Thyroid gland (tissue), 4 donors: ENCODE results near the gene ZNF160. TPM values are rescaled to one million over a fixed set of nuclear protein-coding genes. Genes with fewer than 3 reads are reported as not detected.
"Not testable (repeated sequence)": the region's sequence is repeated elsewhere in the genome, so short reads cannot be mapped to it uniquely, and the experiment has no call there.

Experiments used
- DNase-seq, 2 donors: peaks; one replicate each; pipeline ENCODE4 v3.0.0-alpha.2; 2019
- H3K27ac ChIP-seq, 3 donors: fragments of 200-600 bp; sonication (generic); 1 replicate in 2 of 3; 2 replicates in 1 of 3; pipeline ENCODE4 v1.5.1; 2016 to 2019; ENCODE audit warnings: mild to moderate bottlenecking in 1 of 3, moderate library complexity in 1 of 3
- H3K27me3 ChIP-seq: fragments of 200-600 bp; sonication (generic); one replicate; pipeline ENCODE4 v1.5.1; 2019
- H3K36me3 ChIP-seq, 2 donors: fragments of 200-600 bp; sonication (generic); one replicate each; pipeline ENCODE4 v1.5.1; 2016 to 2019
- H3K4me1 ChIP-seq, 2 donors: fragments of 200-600 bp; sonication (generic); one replicate each; pipeline ENCODE4 v1.5.1; 2017 to 2019
- H3K4me3 ChIP-seq, 3 donors: fragments of 200-600 bp; sonication (generic); replicated peaks in 1 of 3; 1 replicate in 2 of 3; 2 replicates in 1 of 3; pipeline ENCODE4 v1.5.1; 2016; ENCODE audit warnings: mild to moderate bottlenecking in 1 of 3
- H3K9me3 ChIP-seq: fragments of 200-600 bp; sonication (generic); one replicate; pipeline ENCODE4 v1.5.1; 2017
- POLR2A ChIP-seq, 2 donors: fragments of 450-650 bp; IDR thresholded peaks; one replicate each; pipeline ENCODE4 v1.6.1; 2017; ENCODE audit warnings: antibody characterized with exemption in 2 of 2, mild to moderate bottlenecking in 2 of 2, moderate library complexity in 1 of 2
- WGBS, 2 donors: methylation state at CpG; one replicate each; pipeline ENCODE4 v1.1.5; 2017; 5-methylcytosine and 5-hydroxymethylcytosine counted together
- intact Hi-C: fragments of 100-400 bp; cut with DNase I; formaldehyde crosslinking; loops from one replicate; pipeline ENCODE4 v1.15.1; 2023
- total RNA-seq, 4 donors: library from RNA; depleted of rRNA; stranded (reverse); fragments of >200 nt; gene quantifications; one replicate each; pipeline ENCODE4 v1.2.3, GENCODE V29; 2016
- TF ChIP-seq, protein P1 (sequence below), 6 experiments: fragments of 200-600 bp in 3 of 6; fragments of 450-650 bp in 3 of 6; sonication (generic) in 3 of 6; IDR thresholded peaks; one replicate each; pipeline ENCODE4 v1.5.1; 2016 to 2019; ENCODE audit warnings: antibody characterized with exemption in 6 of 6, mild to moderate bottlenecking in 2 of 6, inconsistent platforms in 1 of 6, moderate library complexity in 1 of 6

ZNF160 gene
- total RNA-seq, 4 donors from 2014 or later = 61.0 to 109 (median 81.4) TPM

DNA sequence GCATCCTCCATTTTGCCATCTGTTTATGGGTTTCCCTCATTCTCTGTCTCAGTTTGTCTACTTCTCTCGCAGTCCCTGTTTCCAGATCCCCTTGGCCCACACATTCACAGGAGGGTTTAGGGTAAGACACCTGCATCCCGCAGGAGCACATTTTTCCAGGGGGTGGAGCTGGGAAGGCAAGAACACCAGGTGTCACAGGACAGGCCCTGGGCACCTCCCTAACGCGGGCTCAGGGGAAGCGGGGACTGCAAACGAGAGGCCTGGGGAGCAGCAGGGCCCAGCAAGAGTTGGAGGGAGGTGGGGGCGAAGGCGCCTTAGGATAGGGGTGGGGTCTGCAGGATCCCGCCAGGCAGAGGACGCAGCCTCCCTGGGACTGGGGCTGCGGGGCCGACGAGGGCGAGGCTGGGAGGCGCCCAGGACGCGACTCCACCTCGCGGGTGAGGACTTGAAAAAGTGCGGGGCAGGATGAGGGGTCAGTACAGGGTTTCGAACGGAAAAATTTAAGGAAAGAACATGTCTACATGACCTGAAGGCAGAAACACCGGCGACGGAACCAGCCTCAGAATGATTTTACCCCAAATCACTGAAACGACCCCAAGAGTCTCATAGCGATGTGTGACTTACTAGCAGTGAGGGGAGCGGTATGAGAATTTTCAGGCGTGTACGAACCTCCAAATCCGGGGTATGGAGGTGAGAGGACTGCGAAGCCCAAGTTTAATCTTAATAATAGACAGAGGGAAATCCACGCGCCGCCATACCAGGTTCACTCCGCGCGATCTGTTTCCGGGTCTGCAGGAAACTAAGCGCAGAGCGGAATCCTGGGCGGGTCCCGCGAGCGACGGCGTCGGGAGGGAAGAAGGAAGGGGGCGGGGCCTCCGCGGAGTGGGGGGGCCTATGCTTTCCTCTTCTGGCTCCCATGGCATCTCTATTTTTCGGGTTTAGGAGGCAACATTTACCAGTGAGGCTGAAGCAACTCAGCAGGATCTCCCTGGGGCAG is 65.8 kb downstream of the ZNF160 start:
- WGBS, 2 donors = 22 to 45% methylated on average over 46 to 52 of the region's 52 CpGs

DNA sequence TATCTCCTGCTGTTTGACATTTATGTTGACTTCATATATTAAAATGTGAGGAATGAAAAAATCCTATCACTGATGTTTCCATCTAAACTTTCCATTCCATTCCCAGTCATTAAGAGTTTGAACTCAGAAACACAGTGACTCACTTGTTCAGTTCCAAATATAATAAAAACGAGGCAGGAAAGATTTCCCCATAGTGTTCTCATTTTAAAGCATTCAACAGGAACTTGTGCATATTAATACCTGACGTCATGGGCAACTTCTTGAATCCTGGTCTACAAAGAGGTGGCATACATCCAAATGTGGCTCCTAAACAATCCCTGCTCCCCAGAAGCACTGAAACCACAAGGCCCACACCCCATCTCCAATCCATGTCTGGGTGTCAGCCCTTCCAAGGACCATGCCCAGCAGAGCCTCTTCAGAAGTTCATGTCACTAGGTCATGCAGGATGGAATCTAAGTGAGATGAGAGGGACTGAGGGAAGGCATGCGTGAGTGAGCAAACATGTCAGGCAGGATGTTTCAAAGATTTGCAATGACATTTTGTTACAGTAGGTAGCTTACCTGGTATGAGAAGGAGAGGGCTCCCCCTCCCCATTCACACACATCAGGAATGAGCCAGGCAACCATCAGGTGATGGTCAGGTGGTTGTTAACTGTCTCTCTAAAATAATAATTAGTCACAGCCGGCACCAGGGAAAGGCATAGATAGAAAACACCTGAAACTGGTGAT is 68.1 kb downstream of the ZNF160 start:
- peak; percentile 4 to 14 for DNase-seq
- Histone ChIP-seq H3K4me1 (no peaks in the 10 kb centered on the region), H3K36me3 (no peaks in the 10 kb centered on the region), H3K27ac (peak overlapping the region in 1 of 3 donors; percentile 7), H3K4me3 (no peak overlapping the region), H3K27me3 (no peaks in the 10 kb centered on the region), H3K9me3 (no peaks in the 10 kb centered on the region)
- WGBS, 2 donors = 45 to 54% methylated on average over 4 of the region's 4 CpGs
- intact Hi-C loops = no loop called here
- no peak for TF ChIP-seq POLR2A (IDR thresholded peaks at IDR 0.05)
- TF ChIP-seq, protein P1, sequence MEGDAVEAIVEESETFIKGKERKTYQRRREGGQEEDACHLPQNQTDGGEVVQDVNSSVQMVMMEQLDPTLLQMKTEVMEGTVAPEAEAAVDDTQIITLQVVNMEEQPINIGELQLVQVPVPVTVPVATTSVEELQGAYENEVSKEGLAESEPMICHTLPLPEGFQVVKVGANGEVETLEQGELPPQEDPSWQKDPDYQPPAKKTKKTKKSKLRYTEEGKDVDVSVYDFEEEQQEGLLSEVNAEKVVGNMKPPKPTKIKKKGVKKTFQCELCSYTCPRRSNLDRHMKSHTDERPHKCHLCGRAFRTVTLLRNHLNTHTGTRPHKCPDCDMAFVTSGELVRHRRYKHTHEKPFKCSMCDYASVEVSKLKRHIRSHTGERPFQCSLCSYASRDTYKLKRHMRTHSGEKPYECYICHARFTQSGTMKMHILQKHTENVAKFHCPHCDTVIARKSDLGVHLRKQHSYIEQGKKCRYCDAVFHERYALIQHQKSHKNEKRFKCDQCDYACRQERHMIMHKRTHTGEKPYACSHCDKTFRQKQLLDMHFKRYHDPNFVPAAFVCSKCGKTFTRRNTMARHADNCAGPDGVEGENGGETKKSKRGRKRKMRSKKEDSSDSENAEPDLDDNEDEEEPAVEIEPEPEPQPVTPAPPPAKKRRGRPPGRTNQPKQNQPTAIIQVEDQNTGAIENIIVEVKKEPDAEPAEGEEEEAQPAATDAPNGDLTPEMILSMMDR (IDR thresholded peaks at IDR 0.05) = no peak

More for the DNA sequence above, 65.8 kb downstream of the ZNF160 start:
- H3K4me1 ChIP-seq = no peaks in the 10 kb centered on the region
- intact Hi-C loops = no loop called here
- no peaks in the 10 kb centered on the region for H3K36me3 ChIP-seq
- DNase-seq = peak; percentile 17 to 42
- no peak for TF ChIP-seq POLR2A (IDR thresholded peaks at IDR 0.05)
- TF ChIP-seq, protein P1 (IDR thresholded peaks at IDR 0.05) = no peak
- H3K27me3 ChIP-seq = no peaks in the 10 kb centered on the region
- H3K9me3 ChIP-seq = no peaks in the 10 kb centered on the region
- no peak overlapping the region for H3K4me3 ChIP-seq
- no peak overlapping the region for H3K27ac ChIP-seq

DNA sequence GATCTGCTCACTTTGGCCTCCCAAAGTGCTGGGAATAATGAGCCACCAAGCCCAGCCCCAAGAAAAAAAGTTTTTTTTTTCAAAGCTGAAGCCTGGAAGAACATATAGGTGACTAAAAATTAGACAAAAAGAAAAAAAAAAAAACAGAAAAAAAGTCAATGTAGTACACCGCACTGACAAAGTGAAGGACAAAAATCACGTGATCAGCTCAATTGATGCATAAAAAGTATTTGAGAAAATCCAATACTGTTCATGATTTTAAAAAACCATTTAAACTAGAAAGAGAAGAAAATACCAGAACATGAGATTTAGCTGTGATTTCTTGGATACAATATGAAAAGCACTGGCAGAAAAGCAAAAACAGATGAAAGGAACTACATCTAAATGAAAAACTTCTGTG is 69.2 kb downstream of the ZNF160 start:
- 89 to 93% methylated on average over 2 of the region's 2 CpGs for whole genome bisulfite sequencing, 2 donors
- Histone ChIP-seq H3K4me1 (no peaks in the 10 kb centered on the region), H3K36me3 (no peaks in the 10 kb centered on the region), H3K27ac (no peak overlapping the region), H3K9me3 (no peaks in the 10 kb centered on the region), H3K4me3 (no peak overlapping the region), H3K27me3 (no peaks in the 10 kb centered on the region)
- TF ChIP-seq, protein P1 (IDR thresholded peaks at IDR 0.05) = no peak
- TF ChIP-seq POLR2A (IDR thresholded peaks at IDR 0.05) = no peak
- intact Hi-C loops = no loop called here
- no peak for DNase-seq

DNA sequence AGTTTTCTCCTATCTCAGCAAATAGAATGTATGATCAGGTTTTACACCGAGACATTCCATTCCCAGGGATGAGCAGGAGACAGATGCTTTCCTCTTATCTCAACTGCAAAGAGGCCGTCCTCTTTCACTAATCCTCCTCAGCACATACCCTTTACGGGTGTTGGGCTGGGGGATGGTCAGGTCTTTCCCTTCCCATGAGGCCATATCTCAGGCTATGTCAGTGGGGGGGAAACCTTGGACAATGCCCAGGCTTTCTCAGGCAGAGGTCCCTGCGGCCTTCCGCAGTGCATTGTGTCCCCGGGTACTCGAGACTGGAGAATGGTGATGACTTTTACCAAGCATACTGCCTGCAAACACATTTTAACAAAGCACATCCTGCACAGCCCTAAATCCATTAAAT is 74.9 kb downstream of the ZNF160 start:
- DNase-seq, H3K4me3 ChIP-seq, H3K36me3 ChIP-seq, H3K27me3 ChIP-seq, H3K9me3 ChIP-seq, H3K4me1 ChIP-seq, H3K27ac ChIP-seq, intact Hi-C loops: not testable (repeated sequence)
- 31 to 42% methylated on average over 7 of the region's 7 CpGs for WGBS, 2 donors

DNA sequence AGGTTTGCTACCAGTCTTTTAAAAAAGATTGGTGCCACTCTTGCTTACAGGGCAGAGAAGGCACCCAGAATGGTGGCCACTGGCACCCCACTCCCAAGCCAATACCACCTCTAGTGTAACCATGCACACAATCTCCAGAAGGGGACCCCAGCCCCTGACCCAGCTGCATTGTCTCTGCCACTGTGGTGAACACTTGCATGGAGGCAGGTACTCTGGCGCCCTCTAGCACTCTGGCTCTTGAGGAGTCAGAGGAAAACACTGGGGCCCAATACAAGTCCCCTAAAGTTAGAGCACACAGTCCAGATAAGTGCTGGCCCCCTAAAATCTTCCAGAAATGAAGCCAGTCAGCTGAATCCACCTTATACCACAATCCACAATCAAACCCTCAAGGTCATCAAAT is 83.5 kb downstream of the ZNF160 start:
- peak; percentile 5 to 6 for DNase-seq
- Histone ChIP-seq H3K36me3 (no peaks in the 10 kb centered on the region), H3K4me1 (no peaks in the 10 kb centered on the region), H3K27ac (no peak overlapping the region), H3K9me3 (no peaks in the 10 kb centered on the region), H3K4me3 (no peak overlapping the region), H3K27me3 (no peaks in the 10 kb centered on the region)
- intact Hi-C loops = no loop called here
- no peak for TF ChIP-seq POLR2A (IDR thresholded peaks at IDR 0.05)
- TF ChIP-seq, protein P1 (IDR thresholded peaks at IDR 0.05) = no peak
- WGBS, 2 donors = 0% methylated on average over 1 of the region's 1 CpG

Other genes with a start within 250 kb of the ZNF160 start
- gene ZNF468, start 245.8 kb downstream of the ZNF160 start, total RNA-seq = 10 to 100 TPM; 33.3 to 51.4 (median 41.6) TPM
- gene ZNF320, start 205.8 kb downstream of the ZNF160 start, total RNA-seq = 10 to 100 TPM; 24.6 to 33.5 (median 27.5) TPM
- gene ZNF888, start 180.0 kb downstream of the ZNF160 start, total RNA-seq = 1 to 10 TPM; 3.3 to 8.3 (median 6.8) TPM
- gene ZNF816, start 140.5 kb downstream of the ZNF160 start, total RNA-seq = 10 to 100 TPM in 2 of 4 donors, 1 to 10 TPM in 2; 6.3 to 17.5 (median 12.2) TPM
- not detected for gene ERVV-1, start 89.5 kb downstream of the ZNF160 start, total RNA-seq
- under 1 TPM in 1 of 4 donors, not detected in 3; 0.40 TPM for gene ERVV-2, start 58.7 kb downstream of the ZNF160 start, total RNA-seq
- 10 to 100 TPM; 14.5 to 37.6 (median 18.9) TPM for gene ZNF415, start 29.5 kb upstream of the ZNF160 start, total RNA-seq
- gene ZNF347, start 55.6 kb upstream of the ZNF160 start, total RNA-seq = 10 to 100 TPM; 13.1 to 27.7 (median 19.9) TPM
- 1 to 10 TPM; 4.3 to 9.9 (median 7.3) TPM for gene ZNF665, start 89.9 kb upstream of the ZNF160 start, total RNA-seq
- gene ZNF677, start 151.5 kb upstream of the ZNF160 start, total RNA-seq = 10 to 100 TPM; 15.7 to 42.1 (median 19.5) TPM
- gene VN1R2, start 154.9 kb upstream of the ZNF160 start, total RNA-seq = not detected
- not detected for gene VN1R4, start 164.3 kb upstream of the ZNF160 start, total RNA-seq
- gene ZNF845, start 230.3 kb upstream of the ZNF160 start, total RNA-seq = 10 to 100 TPM in 1 of 4 donors, 1 to 10 TPM in 3; 6.2 to 10.5 (median 8.8) TPM